ENCODE measurements around the gene UMOD.

UMOD gene

DNA sequence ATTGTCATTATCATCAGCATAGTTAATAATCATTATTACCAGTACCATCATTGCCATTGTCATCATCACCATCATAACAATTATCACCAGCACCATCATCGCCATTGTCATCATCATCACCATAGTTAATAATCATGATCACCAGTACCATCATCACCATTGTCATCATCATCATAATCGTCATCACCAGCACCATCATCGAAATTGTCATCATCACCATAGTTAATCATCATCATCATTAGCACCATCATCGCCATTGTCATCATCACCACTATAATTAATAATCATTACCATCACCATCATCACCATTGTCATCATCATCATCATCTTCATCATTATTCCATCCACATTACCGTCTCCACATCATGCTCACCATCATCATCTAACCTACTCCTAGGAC, 38.5 kb upstream of the UMOD start:
- no peaks in the 10 kb centered on the region for H3K27me3 ChIP-seq (ENCODE audit: insufficient read depth, poor library complexity, severe bottlenecking)
- H3K27ac ChIP-seq (replicated peaks), result no peak overlapping the region
- TF ChIP-seq, protein P1, sequence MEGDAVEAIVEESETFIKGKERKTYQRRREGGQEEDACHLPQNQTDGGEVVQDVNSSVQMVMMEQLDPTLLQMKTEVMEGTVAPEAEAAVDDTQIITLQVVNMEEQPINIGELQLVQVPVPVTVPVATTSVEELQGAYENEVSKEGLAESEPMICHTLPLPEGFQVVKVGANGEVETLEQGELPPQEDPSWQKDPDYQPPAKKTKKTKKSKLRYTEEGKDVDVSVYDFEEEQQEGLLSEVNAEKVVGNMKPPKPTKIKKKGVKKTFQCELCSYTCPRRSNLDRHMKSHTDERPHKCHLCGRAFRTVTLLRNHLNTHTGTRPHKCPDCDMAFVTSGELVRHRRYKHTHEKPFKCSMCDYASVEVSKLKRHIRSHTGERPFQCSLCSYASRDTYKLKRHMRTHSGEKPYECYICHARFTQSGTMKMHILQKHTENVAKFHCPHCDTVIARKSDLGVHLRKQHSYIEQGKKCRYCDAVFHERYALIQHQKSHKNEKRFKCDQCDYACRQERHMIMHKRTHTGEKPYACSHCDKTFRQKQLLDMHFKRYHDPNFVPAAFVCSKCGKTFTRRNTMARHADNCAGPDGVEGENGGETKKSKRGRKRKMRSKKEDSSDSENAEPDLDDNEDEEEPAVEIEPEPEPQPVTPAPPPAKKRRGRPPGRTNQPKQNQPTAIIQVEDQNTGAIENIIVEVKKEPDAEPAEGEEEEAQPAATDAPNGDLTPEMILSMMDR (IDR thresholded peaks at IDR 0.05; ENCODE audit: insufficient read depth, low read length), result no peak
- TF ChIP-seq, protein P2, sequence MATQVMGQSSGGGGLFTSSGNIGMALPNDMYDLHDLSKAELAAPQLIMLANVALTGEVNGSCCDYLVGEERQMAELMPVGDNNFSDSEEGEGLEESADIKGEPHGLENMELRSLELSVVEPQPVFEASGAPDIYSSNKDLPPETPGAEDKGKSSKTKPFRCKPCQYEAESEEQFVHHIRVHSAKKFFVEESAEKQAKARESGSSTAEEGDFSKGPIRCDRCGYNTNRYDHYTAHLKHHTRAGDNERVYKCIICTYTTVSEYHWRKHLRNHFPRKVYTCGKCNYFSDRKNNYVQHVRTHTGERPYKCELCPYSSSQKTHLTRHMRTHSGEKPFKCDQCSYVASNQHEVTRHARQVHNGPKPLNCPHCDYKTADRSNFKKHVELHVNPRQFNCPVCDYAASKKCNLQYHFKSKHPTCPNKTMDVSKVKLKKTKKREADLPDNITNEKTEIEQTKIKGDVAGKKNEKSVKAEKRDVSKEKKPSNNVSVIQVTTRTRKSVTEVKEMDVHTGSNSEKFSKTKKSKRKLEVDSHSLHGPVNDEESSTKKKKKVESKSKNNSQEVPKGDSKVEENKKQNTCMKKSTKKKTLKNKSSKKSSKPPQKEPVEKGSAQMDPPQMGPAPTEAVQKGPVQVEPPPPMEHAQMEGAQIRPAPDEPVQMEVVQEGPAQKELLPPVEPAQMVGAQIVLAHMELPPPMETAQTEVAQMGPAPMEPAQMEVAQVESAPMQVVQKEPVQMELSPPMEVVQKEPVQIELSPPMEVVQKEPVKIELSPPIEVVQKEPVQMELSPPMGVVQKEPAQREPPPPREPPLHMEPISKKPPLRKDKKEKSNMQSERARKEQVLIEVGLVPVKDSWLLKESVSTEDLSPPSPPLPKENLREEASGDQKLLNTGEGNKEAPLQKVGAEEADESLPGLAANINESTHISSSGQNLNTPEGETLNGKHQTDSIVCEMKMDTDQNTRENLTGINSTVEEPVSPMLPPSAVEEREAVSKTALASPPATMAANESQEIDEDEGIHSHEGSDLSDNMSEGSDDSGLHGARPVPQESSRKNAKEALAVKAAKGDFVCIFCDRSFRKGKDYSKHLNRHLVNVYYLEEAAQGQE (IDR thresholded peaks at IDR 0.05; ENCODE audit: insufficient replicate concordance, low read depth), result no peak
- TF ChIP-seq GABPA (IDR thresholded peaks at IDR 0.05; ENCODE audit: low read depth) (no peak), POLR2AphosphoS5 (IDR thresholded peaks at IDR 0.05; ENCODE audit: low read depth) (no peak), SPI1 (IDR thresholded peaks at IDR 0.05; ENCODE audit: borderline replicate concordance, low read depth) (no peak)
- DNase-seq (ENCODE audit: low read depth in 1 of 2, low spot score in 1 of 2), result no peak
- H3K4me3 ChIP-seq (replicated peaks; ENCODE audit: insufficient read depth, low read length), result no peak overlapping the region

DNA sequence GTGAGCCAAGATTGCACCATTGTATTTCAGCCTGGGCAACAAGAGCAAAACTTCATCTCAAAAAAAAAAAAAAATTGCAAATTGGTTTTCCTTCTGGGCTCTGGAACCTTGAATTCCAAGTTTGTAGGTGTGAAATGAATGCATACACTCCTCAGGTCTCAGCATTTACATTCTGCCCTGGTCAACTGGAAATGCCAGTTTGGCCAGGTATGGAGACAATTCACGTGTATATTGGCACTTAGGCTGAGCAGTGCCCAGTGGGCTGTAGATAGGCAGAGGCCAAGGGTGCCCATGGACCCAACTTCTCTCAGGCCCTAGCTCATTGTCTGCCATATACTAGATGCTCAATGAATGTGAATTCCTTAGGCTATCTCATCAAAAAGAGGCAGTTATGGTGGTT, 36.3 kb upstream of the UMOD start:
- Histone ChIP-seq H3K27ac (replicated peaks) (no peak overlapping the region), H3K27me3 (ENCODE audit: insufficient read depth, poor library complexity, severe bottlenecking) (no peaks in the 10 kb centered on the region), H3K4me3 (replicated peaks; ENCODE audit: insufficient read depth, low read length) (no peak overlapping the region)
- DNase-seq (ENCODE audit: low read depth in 1 of 2, low spot score in 1 of 2), result no peak
- no peak for TF ChIP-seq GABPA (IDR thresholded peaks at IDR 0.05; ENCODE audit: low read depth)
- TF ChIP-seq POLR2AphosphoS5 (IDR thresholded peaks at IDR 0.05; ENCODE audit: low read depth), result no peak
- TF ChIP-seq, protein P2 (IDR thresholded peaks at IDR 0.05; ENCODE audit: insufficient replicate concordance, low read depth), result no peak
- TF ChIP-seq, protein P1 (IDR thresholded peaks at IDR 0.05; ENCODE audit: insufficient read depth, low read length), result no peak
- TF ChIP-seq SPI1 (IDR thresholded peaks at IDR 0.05; ENCODE audit: borderline replicate concordance, low read depth), result no peak

DNA sequence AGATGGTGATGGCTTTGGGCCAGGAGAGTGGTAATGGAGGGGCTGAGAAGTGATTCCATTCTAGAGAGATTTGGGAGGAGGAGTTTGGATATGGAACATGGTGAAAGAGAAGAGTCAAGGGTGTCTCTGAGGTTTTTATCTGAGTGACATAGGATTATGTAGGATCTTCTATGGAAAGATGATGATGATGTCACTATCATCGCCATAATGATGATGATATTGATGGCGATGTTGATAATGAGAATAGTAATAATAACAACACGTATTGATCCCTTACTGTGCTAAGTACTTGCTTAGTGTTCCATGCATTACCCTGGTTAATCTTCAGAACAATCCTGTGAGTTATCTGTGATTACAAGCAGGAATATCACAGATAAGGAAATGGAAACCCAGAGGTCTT, 35.5 kb upstream of the UMOD start:
- Histone ChIP-seq H3K4me3 (replicated peaks; ENCODE audit: insufficient read depth, low read length) (no peak overlapping the region), H3K27ac (replicated peaks) (no peak overlapping the region), H3K27me3 (ENCODE audit: insufficient read depth, poor library complexity, severe bottlenecking) (no peaks in the 10 kb centered on the region)
- no peak for DNase-seq (ENCODE audit: low read depth in 1 of 2, low spot score in 1 of 2)
- no peak for TF ChIP-seq SPI1 (IDR thresholded peaks at IDR 0.05; ENCODE audit: borderline replicate concordance, low read depth)
- no peak for TF ChIP-seq POLR2AphosphoS5 (IDR thresholded peaks at IDR 0.05; ENCODE audit: low read depth)
- TF ChIP-seq, protein P2 (IDR thresholded peaks at IDR 0.05; ENCODE audit: insufficient replicate concordance, low read depth), result no peak
- TF ChIP-seq, protein P1 (IDR thresholded peaks at IDR 0.05; ENCODE audit: insufficient read depth, low read length), result no peak
- TF ChIP-seq GABPA (IDR thresholded peaks at IDR 0.05; ENCODE audit: low read depth), result no peak

All from HL-60 (cell line).